Aorta (tissue), 5 donors: Measurements from ENCODE around the gene TBKBP1. TPM values are rescaled to one million over a fixed set of nuclear protein-coding genes. Genes with fewer than 3 reads are reported as not detected.
A peak's percentile ranks its signal among the peaks of the same experiment; 100 is the strongest.

ENCODE experiments used
- ATAC-seq: fragments of 200-7000 bp; cut with Tn5 transposase; one replicate; pipeline ENCODE4 v1.9.1; 2022; ENCODE audit warnings: moderate library complexity; ENCODE audit not compliant: low FRiP score
- DNase-seq, 2 donors: peaks; one replicate each; pipeline ENCODE4 v3.0.0-alpha.2; 2020
- H3K27ac ChIP-seq, 2 donors: one replicate each; pipeline ENCODE4 v1.5.1; 2013; ENCODE audit warnings: low read length in 2 of 2, mild to moderate bottlenecking in 2 of 2, moderate library complexity in 2 of 2, control low read depth in 1 of 2, inconsistent platforms in 1 of 2, low read depth in 1 of 2
- H3K27me3 ChIP-seq, 2 donors: one replicate each; pipeline ENCODE4 v1.6.1; 2013; ENCODE audit warnings: control low read depth in 1 of 2, low read length in 1 of 2, mild to moderate bottlenecking in 1 of 2, moderate library complexity in 1 of 2; ENCODE audit not compliant: insufficient read depth in 2 of 2, control insufficient read depth in 1 of 2
- H3K36me3 ChIP-seq, 2 donors: one replicate each; pipeline ENCODE4 v1.6.1; 2013; ENCODE audit warnings: control low read depth in 1 of 2, low read length in 1 of 2, mild to moderate bottlenecking in 1 of 2; ENCODE audit not compliant: insufficient read depth in 2 of 2, control insufficient read depth in 1 of 2
- H3K4me1 ChIP-seq, 2 donors: one replicate each; pipeline ENCODE4 v1.6.1; 2013; ENCODE audit warnings: low read length in 2 of 2, control low read depth in 1 of 2, mild to moderate bottlenecking in 1 of 2, moderate library complexity in 1 of 2; ENCODE audit not compliant: insufficient read depth in 2 of 2, control insufficient read depth in 1 of 2
- H3K4me3 ChIP-seq, 2 donors: one replicate each; pipeline ENCODE4 v1.5.1; 2013; ENCODE audit warnings: low read length in 2 of 2, control low read depth in 1 of 2, mild to moderate bottlenecking in 1 of 2
- H3K9me3 ChIP-seq: one replicate; pipeline ENCODE4 v1.6.1; 2013; ENCODE audit warnings: mild to moderate bottlenecking, low read length; ENCODE audit not compliant: control insufficient read depth
- WGBS, 2 donors: extraction: QIAGEN DNeasy Blood & Tissue Kit; methylation state at CpG; one replicate each; pipeline ENCODE4 v1.1.7; 2013; 5-methylcytosine and 5-hydroxymethylcytosine counted together
- intact Hi-C, 2 donors: fragments of 100-400 bp; cut with DNase I; formaldehyde crosslinking; loops; one replicate each; pipeline versions ENCODE4 v1.14.2 to v1.15.0; 2022
- polyA plus RNA-seq, 2 donors: library from polyadenylated mRNA; stranded (reverse); fragments of 200-250 nt; gene quantifications; one replicate each; pipeline ENCODE4 v1.2.3, GENCODE V29; 2013
- total RNA-seq, 2 donors: library from RNA; stranded (reverse); fragmentation: NEBNext Ultra II Directional; extraction: Animal tissue kit (Norgen Biotek cat#: 25700); gene quantifications; one replicate each; pipeline ENCODE4 v1.2.1, GENCODE V29; 2021
- donor health status: healthy with polysubstance abuse.
- donor health status: Bipolar disorder and iron deficiency.
- donor health status: DM: no; HTN: no; CAD: no.
- donor health status: DM: no; HTN: no; CAD: no.
- donor health status: DM: yes; HTN: yes; CAD: no.

The TBKBP1 gene
- total and polyA plus RNA-seq, 4 donors: 9.3 to 20.2 (median 14.7) TPM

DNA sequence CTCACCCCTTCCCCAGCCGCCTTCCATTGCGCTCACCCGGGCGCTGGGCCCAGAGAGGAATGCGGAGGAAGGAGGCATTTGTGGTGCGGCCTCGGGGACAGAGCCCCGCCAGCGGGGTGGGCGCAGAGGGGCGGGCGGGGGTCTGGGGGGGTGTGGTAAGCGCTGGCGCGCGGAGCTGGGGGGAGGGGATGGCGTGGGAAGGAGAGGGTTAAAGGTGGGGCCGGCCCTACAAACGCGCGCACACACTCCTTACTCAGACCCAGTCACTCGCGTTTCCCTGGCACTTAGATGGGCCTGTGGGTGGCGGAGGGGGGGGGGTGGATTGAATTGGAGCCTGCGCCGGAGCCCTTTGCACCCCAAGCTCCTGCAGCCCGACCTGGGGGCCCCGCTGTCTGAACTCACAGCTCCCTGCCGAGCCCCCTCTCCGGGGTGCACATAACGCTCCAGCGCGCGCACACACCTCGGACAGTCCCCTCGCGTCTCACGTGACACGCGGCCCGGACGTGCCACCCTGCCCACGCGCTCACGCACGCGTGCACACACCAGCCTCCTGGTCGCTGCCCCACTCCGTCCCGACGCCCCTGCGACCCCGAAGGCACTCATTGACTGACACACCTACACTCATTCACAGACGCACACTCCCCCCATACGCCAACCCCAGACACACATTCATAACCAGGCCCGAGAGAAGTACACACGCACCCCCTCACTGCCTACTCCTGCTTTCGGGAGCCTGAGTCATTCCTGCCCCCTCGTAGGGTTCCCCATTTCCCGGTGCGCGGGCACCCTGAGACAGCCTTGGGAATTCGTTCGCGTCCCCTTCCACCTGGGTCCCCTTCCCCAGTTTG, 844 bp downstream of the TBKBP1 start:
- DNase-seq: peak; percentile 84 to 88
- WGBS, 2 donors: 1 to 2% methylated on average over 55 to 65 of the region's 65 CpGs
- Histone ChIP-seq H3K27me3 (no peaks in the 10 kb centered on the region), H3K9me3 (no peaks in the 10 kb centered on the region), H3K27ac (peak overlapping the region in 1 of 2 donors; percentile 19), H3K36me3 (no peaks in the 10 kb centered on the region), H3K4me3 (peak overlapping the region; percentile 94), H3K4me1 (no peaks in the 10 kb centered on the region)
- intact Hi-C loops: loop anchor here (10.0 kb wide), 1 partner anchor 110 kb away; no protein-coding TSS in a partner anchor
- ATAC-seq: peak; percentile 77

DNA sequence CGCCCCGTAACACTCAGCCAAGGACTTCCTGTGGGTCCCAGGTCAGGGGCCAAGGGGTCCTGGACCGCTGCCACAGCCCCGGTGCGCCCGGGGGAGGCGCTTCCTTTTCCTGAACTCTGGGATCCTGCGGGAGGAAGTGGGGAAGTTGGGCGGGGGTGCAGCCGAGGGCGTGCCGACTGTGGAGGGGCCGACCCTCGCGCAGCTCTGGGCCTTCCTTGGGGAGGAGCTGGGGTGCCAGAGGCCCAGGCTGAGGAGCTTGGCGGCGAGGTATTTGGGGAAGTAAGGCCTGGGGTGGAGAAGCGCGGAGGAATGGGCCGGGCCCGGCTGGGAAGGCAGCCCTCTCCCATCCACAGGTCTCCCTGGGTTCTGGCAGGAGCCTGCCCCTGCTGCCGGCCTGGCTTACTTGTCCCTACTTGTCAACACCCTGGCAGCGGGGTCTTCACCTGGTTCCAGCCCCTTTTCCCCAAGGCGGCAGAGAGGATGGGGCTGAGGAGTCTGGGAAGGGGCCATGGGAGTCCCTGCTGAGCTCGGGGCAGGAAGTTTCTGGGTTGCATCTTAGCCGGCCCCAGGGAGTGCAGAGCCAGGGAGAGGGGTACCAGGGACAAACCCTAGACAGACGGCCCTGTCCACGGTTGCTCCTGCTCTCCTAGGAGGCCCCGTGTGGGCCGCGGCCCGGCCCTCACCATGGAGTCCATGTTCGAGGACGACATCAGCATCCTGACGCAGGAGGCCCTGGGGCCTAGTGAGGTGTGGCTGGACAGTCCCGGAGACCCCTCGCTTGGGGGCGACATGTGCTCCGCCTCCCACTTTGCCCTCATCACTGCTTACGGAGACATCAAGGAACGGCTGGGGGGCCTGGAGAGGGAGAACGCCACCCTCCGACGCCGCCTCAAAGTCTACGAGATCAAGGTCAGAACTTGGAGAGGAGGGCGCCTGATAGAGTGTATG, 1.7 kb downstream of the TBKBP1 start:
- intact Hi-C loops: loop anchor here (10.0 kb wide), 1 partner anchor 109 kb away; no protein-coding TSS in a partner anchor
- WGBS, 2 donors: 53 to 57% methylated on average over 47 of the region's 47 CpGs
- DNase-seq: peak; percentile 84 to 85

DNA sequence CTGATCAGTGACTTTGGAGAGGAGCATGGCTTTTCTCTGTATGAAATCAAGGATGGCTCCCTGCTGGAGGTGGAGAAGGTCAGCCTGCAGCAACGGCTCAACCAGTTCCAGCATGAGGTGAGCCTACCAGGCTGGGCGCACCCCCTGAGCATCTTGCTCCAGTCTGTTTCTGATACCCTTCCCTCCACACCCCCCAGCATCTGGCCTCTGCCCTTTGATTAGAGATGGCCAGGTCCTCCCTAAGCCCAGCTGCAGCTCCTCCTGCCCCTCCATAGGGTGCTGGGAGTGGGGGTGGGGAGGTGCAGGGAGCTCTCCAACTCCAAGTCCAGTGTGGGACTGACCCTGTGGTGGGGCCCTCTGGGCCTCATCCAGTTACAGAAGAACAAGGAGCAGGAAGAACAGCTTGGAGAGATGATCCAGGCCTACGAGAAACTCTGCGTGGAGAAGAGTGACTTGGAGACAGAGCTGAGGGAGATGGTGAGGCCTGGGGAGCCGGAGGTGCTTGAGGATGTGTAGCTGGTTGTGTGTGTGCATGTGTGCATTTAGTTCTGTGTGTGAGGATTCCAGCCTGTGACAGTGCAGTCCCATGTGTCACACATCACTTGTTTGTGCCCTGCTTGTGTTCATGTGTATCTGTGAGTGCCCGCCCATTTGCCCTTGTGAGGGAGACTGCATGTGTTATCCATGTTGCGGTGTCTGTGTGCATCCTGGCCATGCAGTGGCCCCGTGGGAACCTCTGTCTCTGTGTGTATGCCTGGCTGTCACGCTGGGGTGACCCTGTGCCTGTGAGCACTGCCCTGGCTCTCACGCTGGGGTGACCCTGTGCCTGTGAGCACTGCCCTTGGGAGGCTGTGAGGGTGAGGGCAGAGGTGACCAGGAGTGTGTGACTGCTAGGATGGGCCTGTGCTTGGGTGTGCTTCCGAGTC, 3.0 kb downstream of the TBKBP1 start:
- H3K4me1 ChIP-seq: no peaks in the 10 kb centered on the region
- DNase-seq (peak in 1 of 2 donors; percentile 71), ATAC-seq (no peak)
- H3K9me3 ChIP-seq: no peaks in the 10 kb centered on the region
- intact Hi-C loops: loop anchor here (10.0 kb wide), 1 partner anchor 108 kb away; no protein-coding TSS in a partner anchor
- H3K4me3 ChIP-seq: no peak overlapping the region
- H3K27me3 ChIP-seq: no peaks in the 10 kb centered on the region
- 76 to 80% methylated on average over 11 of the region's 11 CpGs for WGBS, 2 donors
- H3K27ac ChIP-seq: no peak overlapping the region
- no peaks in the 10 kb centered on the region for H3K36me3 ChIP-seq

More for the DNA sequence above, 1.7 kb downstream of the TBKBP1 start:
- H3K4me3 ChIP-seq: no peak overlapping the region
- H3K36me3 ChIP-seq: no peaks in the 10 kb centered on the region
- H3K27ac ChIP-seq: peak overlapping the region in 1 of 2 donors; percentile 19
- H3K9me3 ChIP-seq: no peaks in the 10 kb centered on the region
- no peaks in the 10 kb centered on the region for H3K4me1 ChIP-seq
- H3K27me3 ChIP-seq: no peaks in the 10 kb centered on the region
- ATAC-seq: peak; percentile 51

DNA sequence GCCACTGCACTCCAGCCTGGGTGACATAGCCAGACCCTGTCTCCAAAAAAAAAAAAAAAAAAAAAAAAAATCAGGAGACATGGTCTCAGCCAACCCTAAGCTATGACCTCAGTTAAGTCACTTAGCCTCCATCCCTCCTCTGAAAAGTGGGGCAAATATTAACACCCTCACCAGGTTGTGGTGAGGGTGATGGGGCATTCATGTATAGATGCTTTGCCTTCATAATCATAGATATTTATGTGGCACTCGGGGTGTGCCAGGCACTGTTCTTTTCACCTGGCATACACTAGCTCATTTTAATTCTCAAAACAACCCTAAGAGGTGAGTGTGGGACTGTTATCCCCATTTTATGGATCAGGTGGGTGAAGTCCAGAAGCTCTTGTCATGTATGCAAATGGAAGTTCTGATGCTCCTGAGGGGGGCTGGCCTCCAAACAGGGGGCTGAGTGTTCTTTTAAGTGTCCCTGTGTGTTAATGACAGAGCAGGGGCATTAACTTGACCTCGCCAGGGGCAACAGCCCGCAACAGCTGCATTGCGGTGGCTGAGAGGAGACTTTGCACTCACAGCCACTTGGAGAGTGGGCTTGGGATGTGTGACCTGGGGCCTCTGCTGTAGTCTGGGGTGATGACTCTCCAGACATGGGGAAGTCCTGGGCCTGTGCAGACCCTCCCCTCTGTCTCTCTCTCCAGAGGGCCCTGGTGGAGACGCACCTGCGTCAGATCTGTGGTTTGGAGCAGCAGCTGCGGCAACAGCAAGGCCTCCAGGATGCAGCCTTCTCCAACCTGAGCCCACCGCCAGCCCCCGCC, 4.1 kb downstream of the TBKBP1 start:
- Histone ChIP-seq H3K36me3 (no peaks in the 10 kb centered on the region), H3K4me3 (no peak overlapping the region), H3K27me3 (no peaks in the 10 kb centered on the region), H3K27ac (no peak overlapping the region), H3K4me1 (no peaks in the 10 kb centered on the region), H3K9me3 (no peaks in the 10 kb centered on the region)
- intact Hi-C loops: loop anchor here (10.0 kb wide), 1 partner anchor 107 kb away; no protein-coding TSS in a partner anchor
- ATAC-seq (no peak), DNase-seq (peak in 1 of 2 donors; percentile 72)
- WGBS, 2 donors: 74% methylated on average over 9 of the region's 9 CpGs

DNA sequence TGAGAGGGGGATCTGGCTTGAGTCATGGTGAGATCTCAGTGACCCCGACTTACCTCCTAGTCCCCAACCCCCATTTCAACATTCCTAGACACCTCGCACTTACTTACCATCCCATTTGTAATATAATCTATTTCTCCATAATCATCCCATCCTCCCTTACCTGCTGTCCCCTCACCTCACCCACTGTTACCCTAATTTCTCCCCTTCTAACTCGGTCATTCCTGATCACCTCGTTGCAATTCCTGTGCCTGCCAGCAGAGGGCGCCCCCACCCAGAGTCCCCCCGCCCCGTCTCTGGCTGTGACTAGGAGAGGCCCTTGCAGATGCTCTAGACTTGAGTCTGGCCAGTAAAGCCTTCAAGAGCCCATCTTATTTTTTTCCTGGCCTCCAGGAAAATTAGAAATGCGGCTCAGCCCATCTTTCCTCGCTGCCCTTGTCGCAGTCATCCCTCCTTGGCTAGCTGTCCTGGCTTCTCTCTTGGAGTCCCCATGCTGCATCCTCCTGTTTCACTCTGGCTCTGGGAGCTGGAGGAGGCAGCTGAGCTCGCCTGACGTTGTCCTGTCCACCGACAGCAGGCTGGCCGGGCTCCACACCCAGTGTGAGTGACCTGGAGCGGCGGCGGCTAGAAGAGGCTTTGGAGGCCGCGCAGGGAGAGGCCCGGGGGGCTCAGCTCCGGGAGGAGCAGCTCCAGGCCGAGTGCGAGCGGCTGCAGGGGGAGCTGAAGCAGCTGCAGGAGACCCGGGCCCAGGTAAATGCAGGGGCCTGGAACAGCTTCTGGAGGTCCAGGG, 5.0 kb downstream of the TBKBP1 start:
- H3K4me1 ChIP-seq: no peaks in the 10 kb centered on the region
- H3K4me3 ChIP-seq: no peak overlapping the region
- no peak overlapping the region for H3K27ac ChIP-seq
- DNase-seq: peak in 1 of 2 donors; percentile 88
- no peaks in the 10 kb centered on the region for H3K27me3 ChIP-seq
- WGBS, 2 donors: 66 to 68% methylated on average over 25 of the region's 25 CpGs
- no peaks in the 10 kb centered on the region for H3K36me3 ChIP-seq
- intact Hi-C loops: loop anchor here (10.0 kb wide), 1 partner anchor 106 kb away; no protein-coding TSS in a partner anchor
- H3K9me3 ChIP-seq: no peaks in the 10 kb centered on the region
- ATAC-seq: no peak

DNA sequence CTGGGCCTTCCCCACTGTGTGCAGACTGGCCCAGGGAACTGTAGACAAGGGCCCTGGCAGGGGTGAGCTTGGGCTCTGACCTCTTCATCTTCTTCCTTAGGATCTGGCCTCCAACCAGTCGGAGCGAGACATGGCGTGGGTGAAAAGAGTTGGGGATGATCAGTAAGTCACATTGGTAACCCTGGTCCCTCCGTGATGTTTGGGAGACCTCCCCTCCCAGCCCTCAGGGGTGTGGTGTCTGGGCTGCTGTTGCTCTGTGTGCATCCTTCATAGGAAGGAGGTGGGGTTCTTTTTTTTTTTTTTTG, 5.5 kb downstream of the TBKBP1 start:
- DNase-seq (no peak), ATAC-seq (no peak)
- Histone ChIP-seq H3K27ac (no peak overlapping the region), H3K36me3 (no peaks in the 10 kb centered on the region), H3K27me3 (no peaks in the 10 kb centered on the region), H3K4me1 (no peaks in the 10 kb centered on the region), H3K4me3 (no peak overlapping the region), H3K9me3 (no peaks in the 10 kb centered on the region)
- 95% methylated on average over 4 of the region's 4 CpGs for WGBS, 2 donors
- intact Hi-C loops: loop anchor here (10.0 kb wide), 1 partner anchor 105 kb away; no protein-coding TSS in a partner anchor
